Measurements from ENCODE around the gene FAF2.

DNA sequence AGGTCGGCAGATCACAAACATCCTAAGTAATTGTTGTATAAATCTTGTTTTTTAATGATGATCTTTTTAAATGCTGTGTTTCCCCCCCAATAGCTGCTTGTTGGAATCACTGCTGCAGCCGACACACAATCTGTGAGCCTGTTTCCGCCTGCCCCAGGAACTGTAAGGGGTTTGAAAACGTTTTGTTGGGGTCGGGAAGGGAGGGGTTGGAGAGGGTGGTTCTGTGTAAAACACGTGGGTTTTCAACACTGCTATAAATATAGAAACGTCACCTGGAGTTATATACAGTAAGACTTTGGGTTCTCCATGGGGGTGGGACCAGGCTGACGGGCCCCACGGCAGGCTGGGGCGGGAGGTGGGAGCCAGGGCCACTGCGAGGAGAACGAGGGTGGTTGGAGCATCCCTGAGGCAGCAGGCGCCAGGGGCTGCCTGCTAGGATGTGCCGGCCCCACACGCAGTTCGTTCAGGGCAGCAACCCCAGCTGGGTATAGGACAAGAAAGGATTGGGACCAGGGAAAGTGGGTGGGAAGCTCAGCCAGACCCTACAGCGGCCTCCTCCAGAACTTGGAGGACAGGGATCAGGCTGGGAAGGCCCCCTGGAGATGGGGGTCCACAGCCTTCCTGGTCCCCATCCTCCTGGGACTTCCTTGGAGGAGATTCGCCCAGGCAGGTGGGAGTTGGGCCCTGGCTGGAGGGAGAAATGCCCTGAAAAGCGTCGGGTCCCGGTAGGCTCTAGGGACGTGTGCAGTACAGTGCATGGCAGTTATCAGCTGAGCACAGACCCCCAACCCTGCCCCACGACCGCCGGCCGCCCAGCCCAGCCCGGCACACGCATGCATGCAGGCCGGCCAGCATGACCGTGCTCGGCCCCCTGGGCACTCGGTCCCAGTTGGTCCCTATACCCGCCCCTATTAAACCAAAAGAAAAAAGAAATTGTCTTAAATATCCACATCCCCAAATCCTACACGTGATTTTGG lies 79.3 kb downstream of the FAF2 start:
- TF ChIP-seq CTCF (conservative IDR thresholded peaks at IDR 0.05) = no peak
- TF ChIP-seq EZH2 (IDR thresholded peaks at IDR 0.05; ENCODE audit: low read depth) = no peak
